ENCODE measurements around the gene ODR4. TPM values are rescaled to one million over a fixed set of nuclear protein-coding genes. Genes with fewer than 3 reads are reported as not detected.

The ODR4 gene
- total RNA-seq, 1 experiment from 2014 or later, result 29.1 TPM

GRCh38 chr1:186413319-186413718 lies 37.7 kb downstream of the ODR4 start:
- Histone ChIP-seq H3K27me3 (replicated peaks; ENCODE audit: control insufficient read depth, insufficient read depth, low read length) (no peaks in the 10 kb centered on the region), H3K4me3 (ENCODE audit: low read depth, low read length) (no peak overlapping the region), H3K9me3 (no peaks in the 10 kb centered on the region), H3K4me1 (no peaks in the 10 kb centered on the region), H3K36me3 (ENCODE audit: control insufficient read depth, insufficient read depth, low read length) (no peaks in the 10 kb centered on the region; the same call in 1 of the 2 replicates)
- TF ChIP-seq, protein P1, sequence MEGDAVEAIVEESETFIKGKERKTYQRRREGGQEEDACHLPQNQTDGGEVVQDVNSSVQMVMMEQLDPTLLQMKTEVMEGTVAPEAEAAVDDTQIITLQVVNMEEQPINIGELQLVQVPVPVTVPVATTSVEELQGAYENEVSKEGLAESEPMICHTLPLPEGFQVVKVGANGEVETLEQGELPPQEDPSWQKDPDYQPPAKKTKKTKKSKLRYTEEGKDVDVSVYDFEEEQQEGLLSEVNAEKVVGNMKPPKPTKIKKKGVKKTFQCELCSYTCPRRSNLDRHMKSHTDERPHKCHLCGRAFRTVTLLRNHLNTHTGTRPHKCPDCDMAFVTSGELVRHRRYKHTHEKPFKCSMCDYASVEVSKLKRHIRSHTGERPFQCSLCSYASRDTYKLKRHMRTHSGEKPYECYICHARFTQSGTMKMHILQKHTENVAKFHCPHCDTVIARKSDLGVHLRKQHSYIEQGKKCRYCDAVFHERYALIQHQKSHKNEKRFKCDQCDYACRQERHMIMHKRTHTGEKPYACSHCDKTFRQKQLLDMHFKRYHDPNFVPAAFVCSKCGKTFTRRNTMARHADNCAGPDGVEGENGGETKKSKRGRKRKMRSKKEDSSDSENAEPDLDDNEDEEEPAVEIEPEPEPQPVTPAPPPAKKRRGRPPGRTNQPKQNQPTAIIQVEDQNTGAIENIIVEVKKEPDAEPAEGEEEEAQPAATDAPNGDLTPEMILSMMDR (IDR thresholded peaks at IDR 0.05; ENCODE audit: insufficient read depth in 1 of 2, low read depth in 1 of 2, low read length in 1 of 2, severe bottlenecking in 1 of 2, unreplicated experiment in 1 of 2), result no peak
- Mint-ChIP-seq H3K9me3 (ENCODE audit: unreplicated experiment) (no peaks in the 10 kb centered on the region), H3K36me3 (ENCODE audit: insufficient read depth, unreplicated experiment) (peaks cover 22% of the 10 kb centered on the region), H3K27me3 (ENCODE audit: insufficient read depth, unreplicated experiment) (no peaks in the 10 kb centered on the region), H3K4me3 (ENCODE audit: unreplicated experiment) (no peak overlapping the region), H3K4me1 (ENCODE audit: low read depth, unreplicated experiment) (no peaks in the 10 kb centered on the region), H3K27ac (ENCODE audit: unreplicated experiment) (no peak overlapping the region)
- BruUV-seq (replicated peaks), result no TSS peak
- no peak for DNase-seq
- POLR2A ChIA-PET, result no interaction called here
- CTCF ChIA-PET, result no interaction called here
- intact Hi-C loops (cut with micrococcal nuclease; ENCODE audit: unreplicated experiment), result no loop called here

DNA sequence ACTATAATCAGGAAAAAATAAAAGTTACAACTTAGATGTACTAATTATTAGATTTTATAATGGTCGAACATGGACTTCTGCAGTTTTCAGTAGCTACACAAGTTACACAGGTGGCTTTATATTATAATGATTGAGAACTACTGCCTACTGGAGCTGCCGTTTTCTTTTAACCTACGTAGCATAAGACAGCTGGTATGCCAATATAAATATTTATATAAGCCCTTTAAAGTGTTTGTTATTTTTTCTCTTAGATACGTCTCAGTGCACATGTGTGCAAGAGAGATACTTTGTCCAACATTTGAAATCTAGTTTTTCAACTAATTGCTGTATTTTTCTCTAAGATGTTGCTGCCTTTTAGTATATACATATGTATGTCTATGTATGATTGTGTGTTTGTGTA lies 42.9 kb downstream of the ODR4 start:
- Histone ChIP-seq H3K27me3 (replicated peaks; ENCODE audit: control insufficient read depth, insufficient read depth, low read length) (no peaks in the 10 kb centered on the region), H3K36me3 (ENCODE audit: control insufficient read depth, insufficient read depth, low read length) (no peaks in the 10 kb centered on the region; the same call in 1 of the 2 replicates), H3K4me1 (no peaks in the 10 kb centered on the region), H3K9me3 (no peaks in the 10 kb centered on the region), H3K4me3 (ENCODE audit: low read depth, low read length) (no peak overlapping the region)
- Mint-ChIP-seq H3K4me1 (ENCODE audit: low read depth, unreplicated experiment) (no peaks in the 10 kb centered on the region), H3K36me3 (ENCODE audit: insufficient read depth, unreplicated experiment) (peaks cover 24% of the 10 kb centered on the region), H3K27ac (ENCODE audit: unreplicated experiment) (no peak overlapping the region), H3K27me3 (ENCODE audit: insufficient read depth, unreplicated experiment) (no peaks in the 10 kb centered on the region), H3K4me3 (ENCODE audit: unreplicated experiment) (no peak overlapping the region), H3K9me3 (ENCODE audit: unreplicated experiment) (no peaks in the 10 kb centered on the region)
- TF ChIP-seq, protein P1 (IDR thresholded peaks at IDR 0.05; ENCODE audit: insufficient read depth in 1 of 2, low read depth in 1 of 2, low read length in 1 of 2, severe bottlenecking in 1 of 2, unreplicated experiment in 1 of 2), result no peak
- no peak for DNase-seq
- ChIA-PET POLR2A (no interaction called here), CTCF (no interaction called here)
- BruUV-seq (replicated peaks), result no TSS peak
- intact Hi-C loops (cut with micrococcal nuclease; ENCODE audit: unreplicated experiment), result no loop called here

- CTCF ChIA-PET, result interaction anchor here (1.3 kb wide), 1 partner anchor 45 kb away, joined by 5 read pairs; the partner anchor contains the start of gene TPR
- no peaks in the 10 kb centered on the region; the same call in 1 of the 2 replicates for H3K36me3 ChIP-seq (ENCODE audit: control insufficient read depth, insufficient read depth, low read length)
- H3K27me3 Mint-ChIP-seq (ENCODE audit: insufficient read depth, unreplicated experiment), result no peaks in the 10 kb centered on the region
- no peaks in the 10 kb centered on the region for H3K4me1 ChIP-seq
- TF ChIP-seq, protein P1 (IDR thresholded peaks at IDR 0.05; ENCODE audit: insufficient read depth in 1 of 2, low read depth in 1 of 2, low read length in 1 of 2, severe bottlenecking in 1 of 2, unreplicated experiment in 1 of 2), result no peak
- BruUV-seq (replicated peaks), result no TSS peak
- H3K4me3 Mint-ChIP-seq (ENCODE audit: unreplicated experiment), result no peak overlapping the region
- intact Hi-C loops (cut with micrococcal nuclease; ENCODE audit: unreplicated experiment), result no loop called here
- no peak for DNase-seq
- no peak overlapping the region for H3K27ac Mint-ChIP-seq (ENCODE audit: unreplicated experiment)
- H3K36me3 Mint-ChIP-seq (ENCODE audit: insufficient read depth, unreplicated experiment), result peaks cover 15% of the 10 kb centered on the region
- H3K27me3 ChIP-seq (replicated peaks; ENCODE audit: control insufficient read depth, insufficient read depth, low read length), result no peaks in the 10 kb centered on the region
- H3K9me3 Mint-ChIP-seq (ENCODE audit: unreplicated experiment), result no peaks in the 10 kb centered on the region
- H3K4me3 ChIP-seq (ENCODE audit: low read depth, low read length), result no peak overlapping the region
- H3K9me3 ChIP-seq, result no peaks in the 10 kb centered on the region
- no peaks in the 10 kb centered on the region for H3K4me1 Mint-ChIP-seq (ENCODE audit: low read depth, unreplicated experiment)
- POLR2A ChIA-PET, result no interaction called here
These were observed 44.7 kb downstream of the ODR4 start for GRCh38 chr1:186420311-186420710.

All from Caco-2 (cell line).